Effector CD8-positive, alpha-beta T cell (primary cell): ENCODE data around the gene TERB2.
"Not testable (repeated sequence)": the region's sequence is repeated elsewhere in the genome, so short reads cannot be mapped to it uniquely, and the experiment has no call there.

Source experiments
- DNase-seq: peaks from one replicate; lab custom pipeline; 2025; lab: John Stamatoyannopoulos, UW
- total RNA-seq, 4 experiments: gene quantifications; one replicate each; lab custom pipeline; 2026; lab: John Stamatoyannopoulos, UW

The TERB2 gene
- 0 reads per million in 4 experiments for total RNA-seq

GRCh38 chr15:44956388-44956787, at the start of gene TERB2:
TERB2 (plus strand) TSS chr15:44956687; CDS start chr15:44956719, 32 bp downstream.
- no peak for DNase-seq

GRCh38 chr15:44909423-44909822, 47.1 kb upstream of the TERB2 start:
- DNase-seq = no peak

GRCh38 chr15:44910981-44911625, 45.4 kb upstream of the TERB2 start:
- no peak for DNase-seq

GRCh38 chr15:44912186-44912585, 44.3 kb upstream of the TERB2 start:
- not testable (repeated sequence) for DNase-seq

GRCh38 chr15:44912974-44913448, 43.5 kb upstream of the TERB2 start:
- not testable (repeated sequence) for DNase-seq

GRCh38 chr15:44918136-44918535, 38.4 kb upstream of the TERB2 start:
- no peak for DNase-seq

- DNase-seq = not testable (repeated sequence)
Observed at GRCh38 chr15:44928658-44929057, 27.8 kb upstream of the TERB2 start.

GRCh38 chr15:44930283-44930682, 26.2 kb upstream of the TERB2 start:
- DNase-seq = not testable (repeated sequence)

GRCh38 chr15:44958302-44958701, 1.8 kb downstream of the TERB2 start:
- DNase-seq = not testable (repeated sequence)

- DNase-seq = no peak
Observed at GRCh38 chr15:44968475-44968874, 12.0 kb downstream of the TERB2 start.

GRCh38 chr15:44971036-44971435, 14.5 kb downstream of the TERB2 start:
- no peak for DNase-seq

- not testable (repeated sequence) for DNase-seq
Observed at GRCh38 chr15:44976183-44976582, 19.7 kb downstream of the TERB2 start.

GRCh38 chr15:44977781-44978180, 21.3 kb downstream of the TERB2 start:
- DNase-seq = not testable (repeated sequence)

- not testable (repeated sequence) for DNase-seq
Observed at GRCh38 chr15:44979617-44980339, 23.3 kb downstream of the TERB2 start.

- not testable (repeated sequence) for DNase-seq
Observed at GRCh38 chr15:44984144-44984543, 27.7 kb downstream of the TERB2 start.

- not testable (repeated sequence) for DNase-seq
Observed at GRCh38 chr15:44986346-44987055, 30.0 kb downstream of the TERB2 start.

- DNase-seq = not testable (repeated sequence)
Observed at GRCh38 chr15:44987711-44988110, 31.2 kb downstream of the TERB2 start.

GRCh38 chr15:44988184-44988869, 31.8 kb downstream of the TERB2 start:
- not testable (repeated sequence) for DNase-seq

- not testable (repeated sequence) for DNase-seq
Observed at GRCh38 chr15:44988870-44989219, 32.4 kb downstream of the TERB2 start.

GRCh38 chr15:44997632-44998031, 41.1 kb downstream of the TERB2 start:
- not testable (repeated sequence) for DNase-seq

- DNase-seq = no peak
Observed at GRCh38 chr15:44999105-44999504, 42.6 kb downstream of the TERB2 start.

- DNase-seq = not testable (repeated sequence)
Observed at GRCh38 chr15:45001180-45001579, 44.7 kb downstream of the TERB2 start.
